AML-193 (cell line): Measurements from ENCODE around the gene OSBP2.

ENCODE experiments used
- DNase-seq, 2 experiments: peaks; one replicate each; lab custom pipeline; 2025; lab: John Stamatoyannopoulos, UW

Gene OSBP2

GRCh38 chr22:30809086-30809485 is 114.4 kb downstream of the OSBP2 start:
- DNase-seq = no peak

GRCh38 chr22:30810105-30810504 is 115.4 kb downstream of the OSBP2 start:
- DNase-seq = no peak

- DNase-seq = no peak
Measured at GRCh38 chr22:30813936-30814335, 119.3 kb downstream of the OSBP2 start.

GRCh38 chr22:30816413-30816812 is 121.7 kb downstream of the OSBP2 start:
- no peak for DNase-seq

- DNase-seq = no peak
Measured at GRCh38 chr22:30821381-30821780, 126.7 kb downstream of the OSBP2 start.

DNA sequence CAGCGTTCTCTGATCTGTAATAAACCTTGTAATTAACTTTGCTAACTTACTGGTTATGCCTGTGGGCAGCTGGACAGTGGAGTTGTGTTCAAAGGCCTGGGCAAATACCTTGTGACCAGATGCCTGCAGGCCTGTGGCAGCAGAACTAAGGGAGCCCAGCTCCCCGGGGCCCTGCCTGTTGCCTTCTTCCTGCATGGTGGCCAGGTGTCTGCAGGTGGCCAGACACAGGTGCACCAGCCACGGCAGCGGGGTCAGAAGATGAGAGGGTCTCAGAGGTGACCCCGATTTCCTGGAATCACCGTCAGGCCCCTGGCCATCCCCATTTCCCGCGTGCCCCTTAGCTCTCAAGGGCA is 127.2 kb downstream of the OSBP2 start:
- DNase-seq = no peak

GRCh38 chr22:30822216-30823014 is 127.7 kb downstream of the OSBP2 start:
- no peak for DNase-seq

DNA sequence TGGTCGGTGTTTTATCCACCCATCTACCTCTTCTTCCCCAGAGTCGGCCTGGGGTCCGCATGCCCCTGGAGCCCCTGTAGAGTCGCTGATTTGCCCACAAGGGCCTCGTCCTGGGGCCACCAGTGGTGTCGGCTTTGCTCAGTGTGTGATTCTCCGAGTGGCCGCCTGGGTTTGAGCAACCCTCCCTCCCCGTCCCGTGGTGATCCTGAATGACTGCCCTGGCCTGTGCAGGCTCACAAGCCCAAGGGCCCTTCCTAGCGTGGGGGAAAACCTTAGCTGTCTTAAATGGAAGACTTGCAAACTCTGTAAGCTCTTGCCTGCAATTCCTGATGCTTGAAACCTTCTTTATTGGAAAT is 128.3 kb downstream of the OSBP2 start:
- DNase-seq = no peak

- no peak for DNase-seq
Measured at GRCh38 chr22:30824096-30824495, 129.4 kb downstream of the OSBP2 start.

DNA sequence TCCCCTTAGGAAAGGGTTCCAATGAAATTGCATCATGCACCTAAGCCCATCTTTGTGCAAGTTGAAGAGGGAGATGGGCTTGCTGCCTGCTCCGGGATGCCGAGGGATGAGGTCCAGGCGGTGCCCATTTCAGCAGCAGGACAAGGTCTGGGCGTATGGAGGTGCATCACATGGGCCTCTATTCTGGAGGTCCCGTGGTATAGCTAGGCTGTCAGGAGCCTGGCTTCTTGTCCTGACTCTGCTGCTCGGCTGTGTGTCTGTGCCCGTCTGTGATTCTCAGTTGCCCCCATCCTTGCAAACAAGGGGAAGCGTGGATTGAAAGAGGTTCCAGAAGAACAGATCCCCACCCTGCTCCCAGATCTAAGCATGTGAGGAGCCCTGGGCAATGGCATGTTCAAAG is 130.0 kb downstream of the OSBP2 start:
- no peak for DNase-seq

DNA sequence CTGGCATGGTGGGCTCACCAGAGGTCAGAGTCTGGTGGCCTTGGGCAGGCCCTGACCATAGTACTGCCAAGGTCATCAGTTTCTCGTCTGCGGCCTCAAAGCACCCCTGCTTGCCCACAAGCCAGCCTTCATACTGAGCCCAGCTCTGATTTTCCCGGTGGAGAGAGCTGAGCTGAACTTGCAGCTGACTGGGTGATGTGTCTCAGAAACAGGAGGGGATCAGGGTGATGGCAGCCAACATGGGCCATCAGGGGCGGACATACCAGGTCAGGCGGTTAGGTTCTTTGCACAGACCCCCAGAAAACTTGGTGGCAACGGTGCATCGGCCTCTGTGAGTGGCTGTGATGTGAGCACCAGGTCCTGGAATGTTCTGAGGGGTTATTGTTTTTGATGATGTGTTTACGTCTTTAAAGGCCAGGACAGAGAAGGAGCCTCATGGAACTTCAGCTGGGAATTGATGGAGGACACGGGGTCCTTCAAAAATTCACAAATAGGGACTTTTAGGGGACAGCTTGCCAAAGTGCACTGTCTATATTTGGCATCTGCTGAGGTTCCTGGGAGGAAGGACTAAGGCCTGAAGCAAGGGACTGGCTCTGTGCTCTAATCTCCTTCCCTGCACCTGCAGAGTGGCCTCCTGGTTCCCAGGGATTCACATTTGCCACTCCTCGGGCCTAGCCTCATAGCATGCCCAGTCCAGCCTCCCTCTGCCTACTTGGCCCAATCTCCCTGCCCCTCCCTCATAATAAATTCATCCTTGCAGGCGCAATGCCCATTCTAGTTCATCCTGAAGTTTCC is 131.2 kb downstream of the OSBP2 start:
- DNase-seq = no peak

DNA sequence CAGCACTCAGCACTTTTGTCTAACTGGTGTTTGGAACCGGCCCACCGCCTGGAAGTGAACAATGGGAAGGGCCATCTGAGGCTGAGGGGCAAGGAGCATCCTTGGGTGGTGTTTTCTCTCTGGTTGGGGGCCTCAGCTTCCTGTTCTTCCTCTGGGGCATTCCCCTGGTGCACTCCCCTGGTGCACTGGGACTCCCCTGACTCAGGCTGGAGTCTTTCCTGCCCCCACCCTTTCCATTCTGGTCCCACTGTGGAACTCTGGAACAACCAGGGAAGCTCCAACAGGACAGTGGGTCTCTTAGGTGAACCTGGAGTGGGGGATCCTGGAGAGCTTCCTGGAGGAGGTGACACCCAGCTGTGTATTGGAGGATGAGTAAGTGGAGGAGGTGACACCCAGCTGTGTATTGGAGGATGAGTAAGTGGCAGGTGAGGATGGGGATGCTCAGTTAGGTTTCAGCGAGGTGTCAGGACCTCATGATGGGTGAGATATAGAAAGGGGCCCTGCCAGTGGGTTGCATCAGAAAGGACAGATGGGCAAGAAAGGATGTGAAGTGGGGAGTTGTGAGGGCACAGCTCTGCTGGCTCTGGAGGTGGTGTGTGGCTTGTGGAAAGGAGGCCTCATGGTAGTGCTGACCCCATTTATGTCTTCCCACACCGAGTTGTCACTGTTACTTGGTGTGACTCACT is 132.1 kb downstream of the OSBP2 start:
- DNase-seq = no peak

GRCh38 chr22:30827646-30828045 is 133.0 kb downstream of the OSBP2 start:
- no peak for DNase-seq

- DNase-seq = no peak
Measured at GRCh38 chr22:30828187-30829155, 133.8 kb downstream of the OSBP2 start.

DNA sequence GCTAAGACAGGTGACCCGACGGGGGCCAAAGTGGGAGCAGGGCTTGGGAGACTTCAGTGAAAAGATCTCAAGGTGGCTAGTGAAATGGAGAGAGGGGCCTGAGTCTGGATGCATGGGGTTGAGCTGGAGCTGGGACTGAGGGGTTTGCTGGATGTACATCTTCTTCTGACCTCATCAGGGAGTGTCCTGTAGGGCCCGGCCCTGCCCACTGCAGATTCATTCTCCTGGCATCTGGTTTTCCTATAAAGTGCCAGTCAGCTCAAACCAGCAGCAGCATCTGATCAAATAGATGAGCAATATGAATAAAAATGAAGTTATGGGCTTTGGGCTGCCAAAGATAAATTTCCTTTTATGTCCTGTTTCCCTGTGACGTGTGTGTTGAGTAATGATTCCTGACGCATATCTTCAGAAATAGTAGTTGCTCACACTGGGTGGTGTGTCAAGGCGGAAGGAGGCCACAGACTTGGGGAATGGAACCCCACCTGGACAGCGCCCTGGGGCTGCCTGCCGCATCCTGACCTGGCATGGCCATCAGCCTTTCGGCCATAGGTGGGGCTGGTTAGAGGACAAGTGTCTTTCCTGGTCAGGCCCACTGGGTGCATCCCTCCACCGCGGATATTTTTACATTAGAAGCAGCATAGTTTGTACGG is 135.4 kb downstream of the OSBP2 start:
- no peak for DNase-seq

- no peak for DNase-seq
Measured at GRCh38 chr22:30830907-30831306, 136.2 kb downstream of the OSBP2 start.

DNA sequence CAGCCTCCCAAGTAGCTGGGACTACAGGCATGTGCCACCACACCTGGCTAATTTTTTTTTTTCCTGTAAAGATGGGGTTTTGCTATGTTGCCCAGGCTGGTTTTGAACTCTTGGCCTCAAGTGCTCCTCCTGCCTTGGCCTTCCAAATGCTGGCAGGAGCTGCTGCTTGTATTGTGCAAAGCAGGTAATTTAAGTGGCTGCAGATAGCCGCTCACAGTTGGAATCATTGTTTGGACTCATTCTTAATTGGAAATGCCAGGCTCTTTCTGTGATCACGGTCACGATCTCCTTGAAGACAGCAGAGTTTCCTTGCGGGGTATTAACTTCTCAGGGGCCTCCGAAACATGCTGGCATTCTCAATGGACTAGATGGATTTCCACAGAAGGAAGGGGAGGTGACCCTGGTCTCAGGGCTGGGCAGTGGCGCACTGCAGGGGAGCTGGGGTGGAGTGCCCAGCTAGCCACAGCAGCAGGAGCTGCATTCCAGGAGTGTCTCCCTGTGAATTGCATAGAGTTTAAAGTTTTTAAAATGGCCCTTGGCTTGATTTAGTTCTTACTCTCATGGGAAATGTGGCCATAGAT is 137.8 kb downstream of the OSBP2 start:
- no peak for DNase-seq

DNA sequence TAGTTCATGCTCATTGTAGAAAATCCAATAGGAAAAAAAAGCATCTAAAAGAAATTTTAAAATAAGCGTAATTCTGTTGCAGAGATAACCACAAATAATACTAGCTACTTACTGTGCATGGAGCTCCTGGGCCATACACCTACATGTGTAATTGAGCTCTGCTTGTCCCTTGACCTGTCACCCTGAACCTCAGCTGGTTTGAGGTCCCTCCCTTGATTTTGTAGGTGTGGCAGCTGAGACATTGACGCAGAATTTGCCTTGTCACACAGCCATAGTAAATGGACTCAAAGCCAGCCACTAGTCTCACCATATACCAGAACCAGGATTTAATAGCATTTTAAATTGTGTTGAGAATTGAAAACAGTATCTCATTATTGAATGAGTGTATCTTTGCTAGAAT is 138.6 kb downstream of the OSBP2 start:
- no peak for DNase-seq

- no peak for DNase-seq
Measured at GRCh38 chr22:30837531-30837930, 142.9 kb downstream of the OSBP2 start.

- no peak for DNase-seq
Measured at GRCh38 chr22:30838111-30838510, 143.4 kb downstream of the OSBP2 start.

DNA sequence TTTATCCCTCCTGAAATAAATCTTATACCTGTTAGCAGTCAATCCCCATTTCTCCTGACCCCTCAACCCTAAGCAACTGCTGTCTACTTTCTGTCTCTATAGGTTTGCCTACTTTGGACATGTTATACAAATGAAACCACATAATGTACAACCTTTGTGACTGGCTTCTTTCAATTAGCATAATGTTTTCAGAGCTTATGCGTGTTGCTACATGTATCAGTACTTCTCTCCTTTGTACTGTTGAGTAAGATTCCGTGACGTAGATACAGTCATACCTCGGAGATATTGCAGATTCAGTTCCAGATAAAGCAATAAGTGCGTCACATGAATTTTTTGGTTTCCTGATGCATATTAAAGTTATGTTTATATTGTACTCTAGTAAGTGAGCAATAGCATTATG is 146.6 kb downstream of the OSBP2 start:
- DNase-seq = no peak
